WTC11 (cell line): ENCODE measurements around the gene MRPL51. TPM values are rescaled to one million over a fixed set of nuclear protein-coding genes. Genes with fewer than 3 reads are reported as not detected.

Source experiments
- ATAC-seq: fragments of 200-7000 bp; cut with Tn5 transposase; 2 replicates; pipeline ENCODE4 v1.10.0; 2021; ENCODE audit warnings: mild to moderate bottlenecking, moderate library complexity
- CTCF ChIA-PET: fragments of 300-600 bp; sonication (Branson Sonifier 250); formaldehyde crosslinking; loops from one replicate; lab custom pipeline; 2021; ENCODE audit warnings: antibody characterized with exemption; lab: Charles Lee
- POLR2A ChIA-PET: fragments of 350-600 bp; sonication (Branson Sonifier 250); formaldehyde crosslinking; loops from one replicate; lab custom pipeline; 2021; ENCODE audit warnings: antibody characterized with exemption; lab: Charles Lee
- DNase-seq: peaks from one replicate; pipeline ENCODE4 v3.0.0; 2021; ENCODE audit warnings: low spot score
- H3K27ac Mint-ChIP-seq: 2 replicates; pipeline ENCODE4 v1.8.0; 2021; ENCODE audit warnings: mixed read lengths
- H3K27me3 Mint-ChIP-seq: 2 replicates; pipeline ENCODE4 v1.8.0; 2021; ENCODE audit warnings: low read depth, mild to moderate bottlenecking, moderate library complexity, mixed read lengths
- H3K36me3 Mint-ChIP-seq: 2 replicates; pipeline ENCODE4 v1.8.0; 2021; ENCODE audit warnings: mixed read lengths
- H3K4me1 Mint-ChIP-seq: 2 replicates; pipeline ENCODE4 v1.8.0; 2022; ENCODE audit warnings: mixed read lengths
- H3K4me3 Mint-ChIP-seq: 2 replicates; pipeline ENCODE4 v1.8.0; 2021; ENCODE audit warnings: mild to moderate bottlenecking, moderate library complexity, mixed read lengths
- H3K9me3 Mint-ChIP-seq: 2 replicates; pipeline ENCODE4 v1.8.0; 2021; ENCODE audit warnings: mixed read lengths
- CBFB ChIP-seq: sonication (generic); formaldehyde crosslinking; IDR thresholded peaks from 2 replicates; pipeline ENCODE4 v1.8.1; 2022; ENCODE audit warnings: mild to moderate bottlenecking, low read depth, missing genetic modification reagents
- ELF4 ChIP-seq: sonication (generic); formaldehyde crosslinking; IDR thresholded peaks from 2 replicates; pipeline ENCODE4 v1.8.1; 2022; ENCODE audit warnings: low read depth, mild to moderate bottlenecking, moderate library complexity, missing genetic modification reagents
- FOXP1 ChIP-seq: sonication (generic); formaldehyde crosslinking; IDR thresholded peaks from 2 replicates; pipeline ENCODE4 v1.8.0; 2022; ENCODE audit warnings: missing genetic modification reagents, mild to moderate bottlenecking, moderate library complexity, borderline replicate concordance
- GRHL2 ChIP-seq: fragments of 250-450 bp; sonication (Bioruptor Pico); IDR thresholded peaks from 2 replicates; pipeline ENCODE4 v1.8.0; 2022; ENCODE audit warnings: mild to moderate bottlenecking, moderate library complexity; ENCODE audit not compliant: insufficient replicate concordance, severe bottlenecking
- IRF2 ChIP-seq: sonication (generic); formaldehyde crosslinking; IDR thresholded peaks from 2 replicates; pipeline ENCODE4 v1.8.0; 2022; ENCODE audit warnings: low read depth, missing genetic modification reagents, borderline replicate concordance
- MLX ChIP-seq: sonication (generic); formaldehyde crosslinking; IDR thresholded peaks from 2 replicates; pipeline ENCODE4 v1.8.1; 2023; ENCODE audit warnings: mild to moderate bottlenecking, missing genetic modification reagents, moderate library complexity
- NFYB ChIP-seq: sonication (generic); formaldehyde crosslinking; conservative IDR thresholded peaks from 2 replicates; pipeline ENCODE4 v1.8.0; 2022; ENCODE audit warnings: low read depth, missing genetic modification reagents
- NR3C1 ChIP-seq: sonication (generic); formaldehyde crosslinking; conservative IDR thresholded peaks from 2 replicates; pipeline ENCODE4 v1.8.1; 2023; ENCODE audit warnings: low read depth, mild to moderate bottlenecking, missing genetic modification reagents
- OVOL2 ChIP-seq: fragments of 250-450 bp; sonication (Bioruptor Pico); IDR thresholded peaks from 2 replicates; pipeline ENCODE4 v1.9.0; 2021; ENCODE audit warnings: mild to moderate bottlenecking, borderline replicate concordance
- SMAD3 ChIP-seq: sonication (generic); formaldehyde crosslinking; IDR thresholded peaks from 2 replicates; pipeline ENCODE4 v1.8.0; 2022; ENCODE audit warnings: missing genetic modification reagents, mild to moderate bottlenecking, borderline replicate concordance
- SMAD4 ChIP-seq: sonication (generic); formaldehyde crosslinking; IDR thresholded peaks from 2 replicates; pipeline ENCODE4 v1.8.0; 2022; ENCODE audit warnings: mild to moderate bottlenecking, missing genetic modification reagents
- TP53 ChIP-seq: sonication (generic); formaldehyde crosslinking; IDR thresholded peaks from 2 replicates; pipeline ENCODE4 v1.8.1; 2023; ENCODE audit warnings: mild to moderate bottlenecking, missing genetic modification reagents
- ZNF121 ChIP-seq: sonication (generic); formaldehyde crosslinking; IDR thresholded peaks from 2 replicates; pipeline ENCODE4 v1.8.0; 2023; ENCODE audit warnings: missing genetic modification reagents
- ZNF425 ChIP-seq: fragments of 250-450 bp; sonication (Bioruptor Pico); conservative IDR thresholded peaks from 2 replicates; pipeline ENCODE4 v1.9.0; 2021; ENCODE audit warnings: mild to moderate bottlenecking
- ZSCAN18 ChIP-seq: fragments of 250-450 bp; sonication (Bioruptor Pico); IDR thresholded peaks from 2 replicates; pipeline ENCODE4 v2.1.2; 2022; ENCODE audit warnings: mild to moderate bottlenecking, moderate library complexity
- total RNA-seq: library from RNA; stranded (reverse); gene quantifications from 3 replicates; pipeline ENCODE4 v1.2.3, GENCODE V29; 2021
- TF ChIP-seq, protein P1 (sequence below): sonication (generic); formaldehyde crosslinking; IDR thresholded peaks from 2 replicates; pipeline ENCODE4 v1.8.1; 2022; ENCODE audit warnings: low read depth, missing genetic modification reagents, borderline replicate concordance
- TF ChIP-seq, protein P2 (sequence below): sonication (generic); formaldehyde crosslinking; IDR thresholded peaks from 2 replicates; pipeline ENCODE4 v1.8.1; 2023; ENCODE audit warnings: mild to moderate bottlenecking, missing genetic modification reagents, moderate library complexity
- TF ChIP-seq, protein P3 (sequence below): sonication (generic); formaldehyde crosslinking; IDR thresholded peaks from 2 replicates; pipeline ENCODE4 v1.8.0; 2022; ENCODE audit warnings: mild to moderate bottlenecking, missing genetic modification reagents
- TF ChIP-seq, protein P4 (sequence below): sonication (generic); formaldehyde crosslinking; IDR thresholded peaks from 2 replicates; pipeline ENCODE4 v1.8.1; 2023; ENCODE audit warnings: mild to moderate bottlenecking, moderate library complexity, missing genetic modification reagents
- TF ChIP-seq, protein P5 (sequence below): sonication (generic); formaldehyde crosslinking; IDR thresholded peaks from 2 replicates; pipeline ENCODE4 v1.8.1; 2023; ENCODE audit warnings: mild to moderate bottlenecking, missing genetic modification reagents, borderline replicate concordance

MRPL51 gene
- total RNA-seq, 1 experiment from 2014 or later: 290 TPM

DNA sequence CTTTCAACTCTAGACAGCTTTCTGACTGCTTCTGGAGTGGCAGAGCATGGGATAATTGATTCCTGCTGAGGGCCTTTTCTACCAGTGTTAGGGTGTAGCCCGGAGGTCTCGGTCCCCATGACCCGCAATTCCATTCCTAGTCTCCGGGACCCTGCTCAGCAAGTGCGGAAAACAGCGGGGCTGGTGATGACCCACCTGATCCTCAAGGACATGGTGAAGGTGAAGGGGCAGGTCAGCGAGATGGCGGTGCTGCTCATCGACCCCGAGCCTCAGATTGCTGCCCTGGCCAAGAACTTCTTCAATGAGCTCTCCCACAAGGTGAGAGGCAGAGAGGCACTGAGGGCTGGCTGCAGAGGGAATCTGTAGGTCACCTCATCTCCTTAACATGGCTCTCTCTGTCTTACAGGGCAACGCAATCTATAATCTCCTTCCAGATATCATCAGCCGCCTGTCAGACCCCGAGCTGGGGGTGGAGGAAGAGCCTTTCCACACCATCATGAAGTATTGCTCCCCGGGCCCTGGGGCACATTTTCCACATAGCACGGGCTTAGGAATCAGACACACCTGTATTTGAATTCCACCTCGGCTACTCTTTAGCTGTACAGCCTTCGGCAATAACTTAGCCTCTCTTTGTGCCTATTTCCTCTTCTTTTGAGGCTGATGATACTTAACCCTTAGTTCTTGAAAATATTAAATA lies 35.6 kb upstream of the MRPL51 start:
- no peak for TF ChIP-seq NFYB (CRISPR knock-in tag)
- no peak for TF ChIP-seq SMAD3
- no peak for TF ChIP-seq NR3C1
- no peak for TF ChIP-seq CBFB
- TF ChIP-seq ZSCAN18 (CRISPR knock-in tag): no peak
- no peak for TF ChIP-seq OVOL2 (CRISPR knock-in tag)
- TF ChIP-seq GRHL2: no peak
- TF ChIP-seq ZNF425 (CRISPR knock-in tag): no peak
- TF ChIP-seq TP53 (CRISPR knock-in tag): no peak
- no peak for TF ChIP-seq ELF4
- TF ChIP-seq, protein P1, sequence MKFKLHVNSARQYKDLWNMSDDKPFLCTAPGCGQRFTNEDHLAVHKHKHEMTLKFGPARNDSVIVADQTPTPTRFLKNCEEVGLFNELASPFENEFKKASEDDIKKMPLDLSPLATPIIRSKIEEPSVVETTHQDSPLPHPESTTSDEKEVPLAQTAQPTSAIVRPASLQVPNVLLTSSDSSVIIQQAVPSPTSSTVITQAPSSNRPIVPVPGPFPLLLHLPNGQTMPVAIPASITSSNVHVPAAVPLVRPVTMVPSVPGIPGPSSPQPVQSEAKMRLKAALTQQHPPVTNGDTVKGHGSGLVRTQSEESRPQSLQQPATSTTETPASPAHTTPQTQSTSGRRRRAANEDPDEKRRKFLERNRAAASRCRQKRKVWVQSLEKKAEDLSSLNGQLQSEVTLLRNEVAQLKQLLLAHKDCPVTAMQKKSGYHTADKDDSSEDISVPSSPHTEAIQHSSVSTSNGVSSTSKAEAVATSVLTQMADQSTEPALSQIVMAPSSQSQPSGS (CRISPR knock-in tag): no peak
- Mint-ChIP-seq H3K36me3 (peaks cover 76% of the 10 kb centered on the region), H3K9me3 (no peaks in the 10 kb centered on the region), H3K4me3 (no peak overlapping the region), H3K4me1 (peaks cover 19% of the 10 kb centered on the region), H3K27me3 (no peaks in the 10 kb centered on the region), H3K27ac (no peak overlapping the region)
- ATAC-seq (no peak), DNase-seq (no peak)
- POLR2A ChIA-PET: no interaction called here
- CTCF ChIA-PET: interaction anchor here (0.9 to 1.6 kb wide), 2 partner anchors 9 to 30 kb away, joined by 3 read pairs; no protein-coding TSS in a partner anchor

- H3K9me3 Mint-ChIP-seq: no peaks in the 10 kb centered on the region
- CTCF ChIA-PET: no interaction called here
- H3K27ac Mint-ChIP-seq: no peak overlapping the region
Measured at GRCh38 chr12:6527711-6528110, 34.6 kb upstream of the MRPL51 start.

More at GRCh38 chr12:6527711-6528110, 34.6 kb upstream of the MRPL51 start:
- Mint-ChIP-seq H3K27me3 (no peaks in the 10 kb centered on the region), H3K36me3 (peaks cover 86% of the 10 kb centered on the region), H3K4me1 (peaks cover 16% of the 10 kb centered on the region), H3K4me3 (no peak overlapping the region)
- TF ChIP-seq, protein P2, sequence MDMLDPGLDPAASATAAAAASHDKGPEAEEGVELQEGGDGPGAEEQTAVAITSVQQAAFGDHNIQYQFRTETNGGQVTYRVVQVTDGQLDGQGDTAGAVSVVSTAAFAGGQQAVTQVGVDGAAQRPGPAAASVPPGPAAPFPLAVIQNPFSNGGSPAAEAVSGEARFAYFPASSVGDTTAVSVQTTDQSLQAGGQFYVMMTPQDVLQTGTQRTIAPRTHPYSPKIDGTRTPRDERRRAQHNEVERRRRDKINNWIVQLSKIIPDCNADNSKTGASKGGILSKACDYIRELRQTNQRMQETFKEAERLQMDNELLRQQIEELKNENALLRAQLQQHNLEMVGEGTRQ: no peak
- TF ChIP-seq, protein P3, sequence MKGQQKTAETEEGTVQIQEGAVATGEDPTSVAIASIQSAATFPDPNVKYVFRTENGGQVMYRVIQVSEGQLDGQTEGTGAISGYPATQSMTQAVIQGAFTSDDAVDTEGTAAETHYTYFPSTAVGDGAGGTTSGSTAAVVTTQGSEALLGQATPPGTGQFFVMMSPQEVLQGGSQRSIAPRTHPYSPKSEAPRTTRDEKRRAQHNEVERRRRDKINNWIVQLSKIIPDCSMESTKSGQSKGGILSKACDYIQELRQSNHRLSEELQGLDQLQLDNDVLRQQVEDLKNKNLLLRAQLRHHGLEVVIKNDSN (CRISPR knock-in tag): no peak
- TF ChIP-seq, protein P4, sequence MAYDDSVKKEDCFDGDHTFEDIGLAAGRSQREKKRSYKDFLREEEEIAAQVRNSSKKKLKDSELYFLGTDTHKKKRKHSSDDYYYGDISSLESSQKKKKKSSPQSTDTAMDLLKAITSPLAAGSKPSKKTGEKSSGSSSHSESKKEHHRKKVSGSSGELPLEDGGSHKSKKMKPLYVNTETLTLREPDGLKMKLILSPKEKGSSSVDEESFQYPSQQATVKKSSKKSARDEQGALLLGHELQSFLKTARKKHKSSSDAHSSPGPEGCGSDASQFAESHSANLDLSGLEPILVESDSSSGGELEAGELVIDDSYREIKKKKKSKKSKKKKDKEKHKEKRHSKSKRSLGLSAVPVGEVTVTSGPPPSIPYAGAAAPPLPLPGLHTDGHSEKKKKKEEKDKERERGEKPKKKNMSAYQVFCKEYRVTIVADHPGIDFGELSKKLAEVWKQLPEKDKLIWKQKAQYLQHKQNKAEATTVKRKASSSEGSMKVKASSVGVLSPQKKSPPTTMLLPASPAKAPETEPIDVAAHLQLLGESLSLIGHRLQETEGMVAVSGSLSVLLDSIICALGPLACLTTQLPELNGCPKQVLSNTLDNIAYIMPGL (CRISPR knock-in tag): no peak
- no peak for TF ChIP-seq IRF2 (CRISPR knock-in tag)
- no peak for TF ChIP-seq FOXP1
- no peak for TF ChIP-seq SMAD4
- TF ChIP-seq, protein P5, sequence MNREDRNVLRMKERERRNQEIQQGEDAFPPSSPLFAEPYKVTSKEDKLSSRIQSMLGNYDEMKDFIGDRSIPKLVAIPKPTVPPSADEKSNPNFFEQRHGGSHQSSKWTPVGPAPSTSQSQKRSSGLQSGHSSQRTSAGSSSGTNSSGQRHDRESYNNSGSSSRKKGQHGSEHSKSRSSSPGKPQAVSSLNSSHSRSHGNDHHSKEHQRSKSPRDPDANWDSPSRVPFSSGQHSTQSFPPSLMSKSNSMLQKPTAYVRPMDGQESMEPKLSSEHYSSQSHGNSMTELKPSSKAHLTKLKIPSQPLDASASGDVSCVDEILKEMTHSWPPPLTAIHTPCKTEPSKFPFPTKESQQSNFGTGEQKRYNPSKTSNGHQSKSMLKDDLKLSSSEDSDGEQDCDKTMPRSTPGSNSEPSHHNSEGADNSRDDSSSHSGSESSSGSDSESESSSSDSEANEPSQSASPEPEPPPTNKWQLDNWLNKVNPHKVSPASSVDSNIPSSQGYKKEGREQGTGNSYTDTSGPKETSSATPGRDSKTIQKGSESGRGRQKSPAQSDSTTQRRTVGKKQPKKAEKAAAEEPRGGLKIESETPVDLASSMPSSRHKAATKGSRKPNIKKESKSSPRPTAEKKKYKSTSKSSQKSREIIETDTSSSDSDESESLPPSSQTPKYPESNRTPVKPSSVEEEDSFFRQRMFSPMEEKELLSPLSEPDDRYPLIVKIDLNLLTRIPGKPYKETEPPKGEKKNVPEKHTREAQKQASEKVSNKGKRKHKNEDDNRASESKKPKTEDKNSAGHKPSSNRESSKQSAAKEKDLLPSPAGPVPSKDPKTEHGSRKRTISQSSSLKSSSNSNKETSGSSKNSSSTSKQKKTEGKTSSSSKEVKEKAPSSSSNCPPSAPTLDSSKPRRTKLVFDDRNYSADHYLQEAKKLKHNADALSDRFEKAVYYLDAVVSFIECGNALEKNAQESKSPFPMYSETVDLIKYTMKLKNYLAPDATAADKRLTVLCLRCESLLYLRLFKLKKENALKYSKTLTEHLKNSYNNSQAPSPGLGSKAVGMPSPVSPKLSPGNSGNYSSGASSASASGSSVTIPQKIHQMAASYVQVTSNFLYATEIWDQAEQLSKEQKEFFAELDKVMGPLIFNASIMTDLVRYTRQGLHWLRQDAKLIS (CRISPR knock-in tag): no peak
- TF ChIP-seq MLX (CRISPR knock-in tag): no peak
- no peak for TF ChIP-seq ZNF121 (CRISPR knock-in tag)
- POLR2A ChIA-PET: no interaction called here
- DNase-seq: no peak
- ATAC-seq: no peak
